ENCODE measurements around the gene RAPGEF4. TPM values are rescaled to one million over a fixed set of nuclear protein-coding genes. Genes with fewer than 3 reads are reported as not detected.

RAPGEF4 gene
- total RNA-seq, 1 donor: 0.36 TPM

DNA sequence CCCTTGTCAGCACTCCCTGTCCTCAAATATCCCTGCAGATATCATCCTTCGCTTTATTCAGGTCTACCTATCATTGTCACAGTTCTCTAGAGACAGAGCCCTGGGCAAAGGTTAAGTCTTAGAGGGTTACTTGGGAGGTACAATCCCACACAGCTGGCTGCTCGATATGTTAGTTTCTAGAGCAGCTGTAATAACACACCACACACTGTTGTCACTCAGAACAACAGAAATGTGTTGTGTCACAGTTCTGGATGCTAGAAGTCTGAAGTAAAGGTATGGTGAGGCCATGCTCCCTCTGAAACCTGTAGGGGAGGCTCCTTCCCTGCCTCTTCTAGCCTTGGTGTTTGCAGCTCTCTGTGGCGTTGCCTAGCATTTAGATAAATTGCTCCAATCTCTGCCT, 9.9 kb upstream of the RAPGEF4 start:
- Histone ChIP-seq H3K27ac (ENCODE audit: low read depth, low read length) (no peak overlapping the region), H2AFZ (ENCODE audit: low read length) (no peak overlapping the region), H3K4me2 (ENCODE audit: insufficient read depth, low read length) (no peak overlapping the region), H3K4me1 (ENCODE audit: insufficient read depth, low read length) (no peaks in the 10 kb centered on the region), H3K79me2 (ENCODE audit: insufficient read depth, low read length) (no peaks in the 10 kb centered on the region), H4K20me1 (ENCODE audit: insufficient read depth, low read length) (no peaks in the 10 kb centered on the region), H3K9me3 (ENCODE audit: low read depth, low read length) (no peaks in the 10 kb centered on the region), H3K36me3 (ENCODE audit: insufficient read depth, low read length) (no peaks in the 10 kb centered on the region), H3K4me3 (ENCODE audit: insufficient read depth, low read length) (no peak overlapping the region), H3K27me3 (ENCODE audit: insufficient read depth, low read length) (peaks cover 24% of the 10 kb centered on the region)
- DNase-seq (ENCODE audit: insufficient read length, low spot score, missing footprints): no peak
- TF ChIP-seq, protein P1, sequence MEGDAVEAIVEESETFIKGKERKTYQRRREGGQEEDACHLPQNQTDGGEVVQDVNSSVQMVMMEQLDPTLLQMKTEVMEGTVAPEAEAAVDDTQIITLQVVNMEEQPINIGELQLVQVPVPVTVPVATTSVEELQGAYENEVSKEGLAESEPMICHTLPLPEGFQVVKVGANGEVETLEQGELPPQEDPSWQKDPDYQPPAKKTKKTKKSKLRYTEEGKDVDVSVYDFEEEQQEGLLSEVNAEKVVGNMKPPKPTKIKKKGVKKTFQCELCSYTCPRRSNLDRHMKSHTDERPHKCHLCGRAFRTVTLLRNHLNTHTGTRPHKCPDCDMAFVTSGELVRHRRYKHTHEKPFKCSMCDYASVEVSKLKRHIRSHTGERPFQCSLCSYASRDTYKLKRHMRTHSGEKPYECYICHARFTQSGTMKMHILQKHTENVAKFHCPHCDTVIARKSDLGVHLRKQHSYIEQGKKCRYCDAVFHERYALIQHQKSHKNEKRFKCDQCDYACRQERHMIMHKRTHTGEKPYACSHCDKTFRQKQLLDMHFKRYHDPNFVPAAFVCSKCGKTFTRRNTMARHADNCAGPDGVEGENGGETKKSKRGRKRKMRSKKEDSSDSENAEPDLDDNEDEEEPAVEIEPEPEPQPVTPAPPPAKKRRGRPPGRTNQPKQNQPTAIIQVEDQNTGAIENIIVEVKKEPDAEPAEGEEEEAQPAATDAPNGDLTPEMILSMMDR (IDR thresholded peaks at IDR 0.05; ENCODE audit: extremely low read depth, low read depth, low read length): no peak

DNA sequence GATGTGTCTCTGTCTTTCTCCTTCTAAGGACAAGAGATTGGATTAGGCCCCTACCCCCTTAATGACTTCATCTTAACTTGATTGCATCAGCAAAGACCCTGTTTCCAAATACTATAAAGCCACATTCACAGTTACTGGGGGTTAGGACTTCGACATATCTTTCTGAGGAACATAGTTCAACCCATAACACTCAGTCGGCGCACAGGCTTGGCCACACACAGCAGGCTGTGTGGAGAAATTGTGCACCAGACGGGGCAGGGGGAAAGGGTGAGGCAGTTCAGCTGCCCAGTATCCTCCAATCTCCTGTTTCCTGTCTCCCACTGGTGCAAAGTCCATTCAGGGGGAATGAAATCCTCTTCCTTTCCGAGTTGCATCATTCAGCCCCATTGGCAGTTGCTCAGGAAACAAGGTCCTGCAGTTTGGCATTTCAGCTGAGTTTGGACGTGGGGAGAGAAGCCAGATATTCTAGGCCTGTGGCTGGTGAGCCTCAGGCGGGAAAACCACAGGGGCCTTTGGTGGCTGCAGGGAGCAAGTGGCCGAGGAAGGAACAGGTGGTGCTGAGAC, 9.4 kb upstream of the RAPGEF4 start:
- H4K20me1 ChIP-seq (ENCODE audit: insufficient read depth, low read length): no peaks in the 10 kb centered on the region
- H3K4me1 ChIP-seq (ENCODE audit: insufficient read depth, low read length): no peaks in the 10 kb centered on the region
- peaks cover 29% of the 10 kb centered on the region for H3K27me3 ChIP-seq (ENCODE audit: insufficient read depth, low read length)
- H3K4me2 ChIP-seq (ENCODE audit: insufficient read depth, low read length): no peak overlapping the region
- TF ChIP-seq, protein P1 (IDR thresholded peaks at IDR 0.05; ENCODE audit: extremely low read depth, low read depth, low read length): no peak
- DNase-seq (ENCODE audit: insufficient read length, low spot score, missing footprints): no peak
- H3K79me2 ChIP-seq (ENCODE audit: insufficient read depth, low read length): no peaks in the 10 kb centered on the region
- no peaks in the 10 kb centered on the region for H3K9me3 ChIP-seq (ENCODE audit: low read depth, low read length)
- no peak overlapping the region for H3K4me3 ChIP-seq (ENCODE audit: insufficient read depth, low read length)
- H3K27ac ChIP-seq (ENCODE audit: low read depth, low read length): no peak overlapping the region
- no peak overlapping the region for H2AFZ ChIP-seq (ENCODE audit: low read length)
- H3K36me3 ChIP-seq (ENCODE audit: insufficient read depth, low read length): no peaks in the 10 kb centered on the region

DNA sequence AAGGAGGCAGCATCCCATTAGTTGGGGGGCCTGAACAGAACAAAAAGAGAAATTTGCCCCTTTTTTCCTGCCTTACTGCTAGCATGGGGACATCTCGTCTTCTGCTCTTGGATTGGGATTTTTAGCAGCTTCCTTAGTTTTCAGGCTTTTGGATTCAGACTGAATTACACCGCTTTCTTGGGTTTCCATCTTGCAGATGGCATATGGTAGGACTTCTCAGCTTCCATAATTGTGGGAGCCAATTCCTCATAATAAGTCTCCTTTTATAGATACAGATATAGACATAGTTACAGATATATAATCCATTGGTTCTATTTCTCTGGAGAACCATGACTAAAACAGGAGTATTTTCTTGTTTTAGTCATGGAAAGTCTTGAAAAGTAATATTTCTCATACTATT, 5.2 kb upstream of the RAPGEF4 start:
- H3K9me3 ChIP-seq (ENCODE audit: low read depth, low read length): no peaks in the 10 kb centered on the region
- H3K4me1 ChIP-seq (ENCODE audit: insufficient read depth, low read length): no peaks in the 10 kb centered on the region
- TF ChIP-seq, protein P1 (IDR thresholded peaks at IDR 0.05; ENCODE audit: extremely low read depth, low read depth, low read length): no peak
- no peaks in the 10 kb centered on the region for H3K36me3 ChIP-seq (ENCODE audit: insufficient read depth, low read length)
- H3K27me3 ChIP-seq (ENCODE audit: insufficient read depth, low read length): peaks cover 55% of the 10 kb centered on the region
- no peak overlapping the region for H3K4me2 ChIP-seq (ENCODE audit: insufficient read depth, low read length)
- no peak overlapping the region for H2AFZ ChIP-seq (ENCODE audit: low read length)
- no peak for DNase-seq (ENCODE audit: insufficient read length, low spot score, missing footprints)
- H4K20me1 ChIP-seq (ENCODE audit: insufficient read depth, low read length): no peaks in the 10 kb centered on the region
- H3K79me2 ChIP-seq (ENCODE audit: insufficient read depth, low read length): no peaks in the 10 kb centered on the region
- H3K4me3 ChIP-seq (ENCODE audit: insufficient read depth, low read length): no peak overlapping the region
- no peak overlapping the region for H3K27ac ChIP-seq (ENCODE audit: low read depth, low read length)

DNA sequence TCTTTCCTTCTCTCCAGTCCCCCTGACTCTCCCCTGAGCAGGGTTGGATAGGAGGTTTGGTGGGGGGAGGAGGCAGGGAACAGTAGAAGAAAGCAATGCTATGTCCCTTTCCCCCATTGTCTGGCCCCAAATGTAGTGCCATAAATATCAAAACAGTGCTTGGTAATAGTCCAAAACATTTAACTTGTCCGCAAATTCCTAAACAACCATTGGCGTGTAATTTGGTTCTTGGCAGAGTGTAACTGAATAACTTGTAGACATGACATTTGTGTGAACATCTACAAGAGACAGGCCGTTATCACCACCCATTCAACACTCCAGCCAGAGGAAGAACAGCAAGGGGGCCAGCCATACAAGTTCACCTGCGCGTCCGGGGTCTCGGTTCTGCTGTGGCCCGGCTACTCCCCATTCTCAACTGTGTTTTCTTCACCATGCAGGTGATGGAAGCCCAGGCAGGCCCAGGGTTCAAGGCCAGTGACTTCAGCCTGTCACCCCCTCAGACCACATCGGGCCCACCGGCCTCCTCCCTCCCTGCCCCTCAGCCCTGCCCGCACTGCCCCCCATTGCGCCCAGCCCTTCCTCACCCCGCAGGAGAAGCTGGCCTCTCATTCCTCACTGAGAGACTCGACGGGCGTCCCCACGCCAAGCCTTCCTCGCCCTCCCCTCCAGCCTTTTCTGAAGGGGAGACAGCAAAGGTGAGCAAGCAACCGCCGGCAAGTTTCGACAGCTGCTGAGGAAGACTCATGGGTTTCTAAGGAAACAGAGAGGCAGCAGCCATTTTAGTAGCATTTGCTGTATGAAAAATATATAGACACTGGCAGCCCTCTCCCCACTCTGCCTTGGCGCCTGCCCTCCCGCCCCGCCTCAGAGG, 699 bp upstream of the RAPGEF4 start:
- no peak overlapping the region for H3K4me3 ChIP-seq (ENCODE audit: insufficient read depth, low read length)
- no peaks in the 10 kb centered on the region for H3K36me3 ChIP-seq (ENCODE audit: insufficient read depth, low read length)
- H3K27me3 ChIP-seq (ENCODE audit: insufficient read depth, low read length): peaks cover 75% of the 10 kb centered on the region
- no peaks in the 10 kb centered on the region for H4K20me1 ChIP-seq (ENCODE audit: insufficient read depth, low read length)
- TF ChIP-seq, protein P1 (IDR thresholded peaks at IDR 0.05; ENCODE audit: extremely low read depth, low read depth, low read length): no peak
- H3K4me1 ChIP-seq (ENCODE audit: insufficient read depth, low read length): no peaks in the 10 kb centered on the region
- H2AFZ ChIP-seq (ENCODE audit: low read length): no peak overlapping the region
- DNase-seq (ENCODE audit: insufficient read length, low spot score, missing footprints): no peak
- H3K79me2 ChIP-seq (ENCODE audit: insufficient read depth, low read length): no peaks in the 10 kb centered on the region
- H3K27ac ChIP-seq (ENCODE audit: low read depth, low read length): no peak overlapping the region
- H3K4me2 ChIP-seq (ENCODE audit: insufficient read depth, low read length): no peak overlapping the region
- H3K9me3 ChIP-seq (ENCODE audit: low read depth, low read length): no peaks in the 10 kb centered on the region
